T-helper 22 cell (primary cell): ENCODE measurements around the gene DNAJC1.
"Not testable (repeated sequence)": the region's sequence is repeated elsewhere in the genome, so short reads cannot be mapped to it uniquely, and the experiment has no call there.

ENCODE experiments used
- DNase-seq: peaks from one replicate; pipeline ENCODE4 v3.0.0-alpha.2; 2020; ENCODE audit warnings: low read depth

DNAJC1 gene

GRCh38 chr10:21825345-21825744 lies 178.2 kb downstream of the DNAJC1 start:
- DNase-seq, result no peak

GRCh38 chr10:21824409-21824808 lies 179.1 kb downstream of the DNAJC1 start:
- DNase-seq, result no peak

GRCh38 chr10:21823617-21824016 lies 179.9 kb downstream of the DNAJC1 start:
- no peak for DNase-seq

- DNase-seq, result not testable (repeated sequence)
These were observed 181.3 kb downstream of the DNAJC1 start for GRCh38 chr10:21822273-21822672.

GRCh38 chr10:21820952-21821351 lies 182.6 kb downstream of the DNAJC1 start:
- no peak for DNase-seq

GRCh38 chr10:21818416-21818815 lies 185.1 kb downstream of the DNAJC1 start:
- not testable (repeated sequence) for DNase-seq

- DNase-seq, result no peak
These were observed 188.7 kb downstream of the DNAJC1 start for GRCh38 chr10:21814866-21815265.

GRCh38 chr10:21813946-21814345 lies 189.6 kb downstream of the DNAJC1 start:
- DNase-seq, result no peak

GRCh38 chr10:21811245-21811585 lies 192.3 kb downstream of the DNAJC1 start:
- no peak for DNase-seq

GRCh38 chr10:21810582-21811244 lies 192.8 kb downstream of the DNAJC1 start:
- DNase-seq, result no peak

- DNase-seq, result no peak
These were observed 195.0 kb downstream of the DNAJC1 start for GRCh38 chr10:21808550-21808949.

- DNase-seq, result no peak
These were observed 196.3 kb downstream of the DNAJC1 start for GRCh38 chr10:21807180-21807579.

GRCh38 chr10:21803374-21803773 lies 200.2 kb downstream of the DNAJC1 start:
- DNase-seq, result no peak

- no peak for DNase-seq
These were observed 201.9 kb downstream of the DNAJC1 start for GRCh38 chr10:21801609-21802008.

- no peak for DNase-seq
These were observed 205.4 kb downstream of the DNAJC1 start for GRCh38 chr10:21797984-21798765.

- no peak for DNase-seq
These were observed 206.0 kb downstream of the DNAJC1 start for GRCh38 chr10:21797533-21797932.

GRCh38 chr10:21791276-21791675 lies 212.3 kb downstream of the DNAJC1 start:
- DNase-seq, result no peak

- no peak for DNase-seq
These were observed 226.6 kb downstream of the DNAJC1 start for GRCh38 chr10:21776883-21777282.

GRCh38 chr10:21771219-21771618 lies 232.3 kb downstream of the DNAJC1 start:
- no peak for DNase-seq

GRCh38 chr10:21769041-21769440 lies 234.5 kb downstream of the DNAJC1 start:
- no peak for DNase-seq

- DNase-seq, result no peak
These were observed 238.9 kb downstream of the DNAJC1 start for GRCh38 chr10:21764466-21765189.

- no peak for DNase-seq
These were observed 243.2 kb downstream of the DNAJC1 start for GRCh38 chr10:21760332-21760731.

- DNase-seq, result no peak
These were observed 244.3 kb downstream of the DNAJC1 start for GRCh38 chr10:21759232-21759631.
